Chondrocyte (in vitro differentiated cells): ENCODE data around the gene UXS1. TPM values are rescaled to one million over a fixed set of nuclear protein-coding genes. Genes with fewer than 3 reads are reported as not detected.

Experiments
- DNase-seq: peaks from one replicate; pipeline ENCODE4 v3.0.0; 2021; ENCODE audit warnings: mixed read lengths, low spot score
- H3K27ac Mint-ChIP-seq: one replicate; pipeline ENCODE4 v1.8.0; 2021; ENCODE audit warnings: mild to moderate bottlenecking, moderate library complexity, mixed read lengths; ENCODE audit not compliant: unreplicated experiment
- H3K27me3 Mint-ChIP-seq: 2 replicates; pipeline ENCODE4 v1.8.0; 2021; ENCODE audit warnings: low read depth, mixed read lengths
- H3K36me3 Mint-ChIP-seq: 2 replicates; pipeline ENCODE4 v1.8.0; 2021; ENCODE audit warnings: low read depth, mixed read lengths
- H3K4me1 Mint-ChIP-seq: 2 replicates; pipeline ENCODE4 v1.8.0; 2021; ENCODE audit warnings: low read depth, mild to moderate bottlenecking, mixed read lengths
- H3K4me3 Mint-ChIP-seq: one replicate; pipeline ENCODE4 v1.8.0; 2021; ENCODE audit warnings: mild to moderate bottlenecking, moderate library complexity, mixed read lengths; ENCODE audit not compliant: unreplicated experiment
- H3K9me3 Mint-ChIP-seq: 2 replicates; pipeline ENCODE4 v1.8.0; 2021; ENCODE audit warnings: low read depth, mixed read lengths
- total RNA-seq: library from RNA; stranded (reverse); gene quantifications from 3 replicates; pipeline ENCODE4 v1.2.1, GENCODE V29; 2021
- TF ChIP-seq, protein P1 (sequence below): fragments of 200-600 bp; sonication (generic); IDR thresholded peaks from 2 replicates; pipeline ENCODE4 v1.5.0; 2021; ENCODE audit warnings: antibody characterized with exemption, mild to moderate bottlenecking, moderate library complexity

UXS1 gene
- total RNA-seq, 1 donor from 2014 or later = 19.7 TPM

- DNase-seq = no peak
Measured at GRCh38 chr2:106099691-106100090, 94.4 kb downstream of the UXS1 start.

DNA sequence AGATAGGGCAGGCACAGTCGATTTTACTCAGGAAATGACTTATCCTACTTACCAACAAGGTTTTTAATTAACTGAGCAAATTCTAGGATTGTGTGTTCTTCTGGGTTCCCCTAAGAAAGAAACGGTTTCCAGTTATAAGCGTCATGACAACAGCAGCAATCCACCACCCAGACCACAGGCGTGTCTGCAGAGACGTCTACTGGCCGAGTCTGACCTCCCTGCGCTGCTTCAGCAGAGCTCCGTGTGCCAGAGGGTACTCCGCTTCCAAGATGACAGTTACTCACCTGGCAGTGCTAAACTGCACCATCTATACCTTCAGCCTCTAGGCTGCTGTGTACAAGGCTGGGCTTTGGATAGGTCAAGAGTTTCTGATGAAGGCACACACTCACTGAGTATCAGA, 95.4 kb downstream of the UXS1 start:
- no peak for DNase-seq
- no peaks in the 10 kb centered on the region for H3K9me3 Mint-ChIP-seq
- peaks cover 13% of the 10 kb centered on the region for H3K36me3 Mint-ChIP-seq
- no peak overlapping the region for H3K4me3 Mint-ChIP-seq
- H3K4me1 Mint-ChIP-seq = no peaks in the 10 kb centered on the region
- no peak overlapping the region for H3K27ac Mint-ChIP-seq
- TF ChIP-seq, protein P1, sequence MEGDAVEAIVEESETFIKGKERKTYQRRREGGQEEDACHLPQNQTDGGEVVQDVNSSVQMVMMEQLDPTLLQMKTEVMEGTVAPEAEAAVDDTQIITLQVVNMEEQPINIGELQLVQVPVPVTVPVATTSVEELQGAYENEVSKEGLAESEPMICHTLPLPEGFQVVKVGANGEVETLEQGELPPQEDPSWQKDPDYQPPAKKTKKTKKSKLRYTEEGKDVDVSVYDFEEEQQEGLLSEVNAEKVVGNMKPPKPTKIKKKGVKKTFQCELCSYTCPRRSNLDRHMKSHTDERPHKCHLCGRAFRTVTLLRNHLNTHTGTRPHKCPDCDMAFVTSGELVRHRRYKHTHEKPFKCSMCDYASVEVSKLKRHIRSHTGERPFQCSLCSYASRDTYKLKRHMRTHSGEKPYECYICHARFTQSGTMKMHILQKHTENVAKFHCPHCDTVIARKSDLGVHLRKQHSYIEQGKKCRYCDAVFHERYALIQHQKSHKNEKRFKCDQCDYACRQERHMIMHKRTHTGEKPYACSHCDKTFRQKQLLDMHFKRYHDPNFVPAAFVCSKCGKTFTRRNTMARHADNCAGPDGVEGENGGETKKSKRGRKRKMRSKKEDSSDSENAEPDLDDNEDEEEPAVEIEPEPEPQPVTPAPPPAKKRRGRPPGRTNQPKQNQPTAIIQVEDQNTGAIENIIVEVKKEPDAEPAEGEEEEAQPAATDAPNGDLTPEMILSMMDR = no peak
- H3K27me3 Mint-ChIP-seq = no peaks in the 10 kb centered on the region

More at GRCh38 chr2:106099691-106100090, 94.4 kb downstream of the UXS1 start:
- H3K4me1 Mint-ChIP-seq = no peaks in the 10 kb centered on the region
- TF ChIP-seq, protein P1 = no peak
- H3K27ac Mint-ChIP-seq = no peak overlapping the region
- no peak overlapping the region for H3K4me3 Mint-ChIP-seq
- H3K36me3 Mint-ChIP-seq = peaks cover 10% of the 10 kb centered on the region
- no peaks in the 10 kb centered on the region for H3K27me3 Mint-ChIP-seq
- no peaks in the 10 kb centered on the region for H3K9me3 Mint-ChIP-seq

GRCh38 chr2:106098081-106098480, 96.0 kb downstream of the UXS1 start:
- Mint-ChIP-seq H3K9me3 (no peaks in the 10 kb centered on the region), H3K4me3 (no peak overlapping the region), H3K27me3 (no peaks in the 10 kb centered on the region), H3K27ac (no peak overlapping the region), H3K36me3 (peaks cover 13% of the 10 kb centered on the region), H3K4me1 (no peaks in the 10 kb centered on the region)
- TF ChIP-seq, protein P1 = peak; percentile 77
- no peak for DNase-seq

DNA sequence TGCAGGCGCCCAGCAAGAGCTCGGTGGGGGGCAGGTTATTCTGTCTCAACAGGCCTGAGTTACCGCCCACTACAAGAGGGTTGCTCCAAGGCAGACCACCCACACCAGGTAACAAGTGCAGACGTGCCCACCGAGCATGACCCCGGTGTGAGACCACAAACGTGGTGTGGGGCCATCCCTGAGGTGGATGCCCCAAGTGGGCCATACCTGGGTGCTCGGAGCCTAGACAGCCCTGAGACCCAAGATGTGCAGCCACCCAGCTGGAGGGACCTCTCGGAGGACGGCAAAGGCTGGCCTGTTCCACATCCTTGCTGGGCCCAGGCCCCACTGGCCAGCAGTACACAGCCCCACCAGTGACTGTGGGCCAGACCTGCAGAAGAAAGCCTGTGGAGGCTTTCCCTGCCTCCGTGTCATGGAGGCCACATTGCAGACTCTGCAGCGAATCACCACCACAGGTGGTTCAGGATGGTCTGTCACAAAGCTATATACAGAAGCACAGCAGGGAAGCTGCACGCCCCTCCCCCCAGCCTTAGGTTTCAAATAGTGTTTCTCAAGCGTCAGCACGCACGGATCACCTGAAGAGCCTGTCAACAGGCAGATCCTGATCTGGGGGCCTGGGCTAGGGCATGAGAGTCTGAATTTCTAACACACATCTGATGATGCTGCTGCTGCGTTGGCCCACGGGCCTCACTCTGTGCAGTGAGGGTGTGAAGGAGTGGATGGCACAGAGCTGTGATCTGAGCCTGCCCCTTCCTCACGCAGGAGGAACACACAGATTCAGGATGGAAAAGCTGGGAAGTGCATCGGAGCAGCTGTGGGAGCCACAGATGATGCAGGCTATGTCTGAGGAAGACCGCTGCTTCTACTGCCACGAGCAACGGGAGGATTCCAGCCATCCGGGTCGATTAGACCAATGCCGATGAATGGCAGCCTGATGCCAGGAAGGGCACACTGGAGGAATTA, 96.8 kb downstream of the UXS1 start:
- TF ChIP-seq, protein P1 = no peak
- Mint-ChIP-seq H3K36me3 (peaks cover 13% of the 10 kb centered on the region), H3K27me3 (no peaks in the 10 kb centered on the region), H3K4me3 (no peak overlapping the region), H3K4me1 (no peaks in the 10 kb centered on the region), H3K27ac (no peak overlapping the region), H3K9me3 (no peaks in the 10 kb centered on the region)
- DNase-seq = no peak

GRCh38 chr2:106096299-106097037, 97.6 kb downstream of the UXS1 start:
- Mint-ChIP-seq H3K27me3 (no peaks in the 10 kb centered on the region), H3K9me3 (no peaks in the 10 kb centered on the region), H3K36me3 (peaks cover 15% of the 10 kb centered on the region), H3K27ac (no peak overlapping the region), H3K4me1 (no peaks in the 10 kb centered on the region), H3K4me3 (no peak overlapping the region)
- TF ChIP-seq, protein P1 = no peak
- no peak for DNase-seq
